Gastroesophageal sphincter (tissue), 3 donors: ENCODE measurements around the gene ISL1.

ENCODE experiments used
- POLR2AphosphoS5 ChIP-seq: sonication (generic); formaldehyde crosslinking; IDR thresholded peaks from one replicate; pipeline ENCODE4 v1.6.1; 2017; ENCODE audit warnings: antibody characterized with exemption
- TF ChIP-seq, protein P1 (sequence below), 4 experiments: fragments of 200-600 bp in 2 of 4; fragments of 450-650 bp in 2 of 4; sonication (generic) in 1 of 4; IDR thresholded peaks; one replicate each; pipeline ENCODE4 v1.5.1; 2017 to 2019; ENCODE audit warnings: antibody characterized with exemption in 4 of 4, mild to moderate bottlenecking in 2 of 4, moderate library complexity in 2 of 4

DNA sequence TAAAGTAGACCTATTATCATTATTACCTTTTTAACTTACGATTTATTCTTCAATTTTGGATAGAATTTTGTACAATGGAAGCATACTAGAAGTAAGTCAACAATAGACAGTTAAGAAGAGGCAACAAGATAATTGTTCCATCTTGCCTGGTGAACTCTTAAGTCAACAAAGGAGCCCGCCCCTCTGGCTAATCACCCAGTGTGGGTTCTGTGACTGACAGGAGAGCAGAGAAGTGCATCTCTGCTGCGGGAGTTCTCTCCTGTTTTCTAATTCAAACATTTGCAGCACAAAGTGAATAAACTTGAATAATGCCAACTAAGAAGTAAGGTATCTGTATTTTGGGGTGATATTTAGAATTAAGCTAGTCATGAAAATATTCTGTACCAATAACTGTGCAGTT, 6.7 kb upstream of the ISL1 start:
- TF ChIP-seq, protein P1, sequence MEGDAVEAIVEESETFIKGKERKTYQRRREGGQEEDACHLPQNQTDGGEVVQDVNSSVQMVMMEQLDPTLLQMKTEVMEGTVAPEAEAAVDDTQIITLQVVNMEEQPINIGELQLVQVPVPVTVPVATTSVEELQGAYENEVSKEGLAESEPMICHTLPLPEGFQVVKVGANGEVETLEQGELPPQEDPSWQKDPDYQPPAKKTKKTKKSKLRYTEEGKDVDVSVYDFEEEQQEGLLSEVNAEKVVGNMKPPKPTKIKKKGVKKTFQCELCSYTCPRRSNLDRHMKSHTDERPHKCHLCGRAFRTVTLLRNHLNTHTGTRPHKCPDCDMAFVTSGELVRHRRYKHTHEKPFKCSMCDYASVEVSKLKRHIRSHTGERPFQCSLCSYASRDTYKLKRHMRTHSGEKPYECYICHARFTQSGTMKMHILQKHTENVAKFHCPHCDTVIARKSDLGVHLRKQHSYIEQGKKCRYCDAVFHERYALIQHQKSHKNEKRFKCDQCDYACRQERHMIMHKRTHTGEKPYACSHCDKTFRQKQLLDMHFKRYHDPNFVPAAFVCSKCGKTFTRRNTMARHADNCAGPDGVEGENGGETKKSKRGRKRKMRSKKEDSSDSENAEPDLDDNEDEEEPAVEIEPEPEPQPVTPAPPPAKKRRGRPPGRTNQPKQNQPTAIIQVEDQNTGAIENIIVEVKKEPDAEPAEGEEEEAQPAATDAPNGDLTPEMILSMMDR (IDR thresholded peaks at IDR 0.05), result no peak
- TF ChIP-seq POLR2AphosphoS5, result no peak
